T-helper 17 cell (primary cell): Measurements from ENCODE around the gene THOC1. TPM values are rescaled to one million over a fixed set of nuclear protein-coding genes. Genes with fewer than 3 reads are reported as not detected.
"Not testable (repeated sequence)": the region's sequence is repeated elsewhere in the genome, so short reads cannot be mapped to it uniquely, and the experiment has no call there.

Experiments
- ATAC-seq: fragments of 150-1000 bp; cut with Tn5 transposase; 2 replicates; pipeline ENCODE4 v1.10.0; 2021; ENCODE audit warnings: mild to moderate bottlenecking, moderate library complexity
- DNase-seq, 3 donors: peaks; one replicate each; pipeline versions ENCODE4 v3.0.0 to v3.0.0-alpha.2; 2020 to 2021
- H3K9me3 ChIP-seq: one replicate; pipeline ENCODE4 v1.7.0; 2013; ENCODE audit warnings: low read length, mild to moderate bottlenecking; ENCODE audit not compliant: control insufficient read depth, poor library complexity, severe bottlenecking
- H3K27ac Mint-ChIP-seq: one replicate; pipeline ENCODE4 v1.8.0; 2022; ENCODE audit warnings: mild to moderate bottlenecking, moderate library complexity, mixed read lengths
- H3K27me3 Mint-ChIP-seq: one replicate; pipeline ENCODE4 v1.8.0; 2022; ENCODE audit warnings: mixed read lengths
- H3K36me3 Mint-ChIP-seq: one replicate; pipeline ENCODE4 v1.8.0; 2022; ENCODE audit warnings: low read depth, mixed read lengths
- H3K4me1 Mint-ChIP-seq: one replicate; pipeline ENCODE4 v1.8.0; 2022; ENCODE audit warnings: mild to moderate bottlenecking, mixed read lengths
- H3K4me3 Mint-ChIP-seq: one replicate; pipeline ENCODE4 v1.8.0; 2022; ENCODE audit warnings: mild to moderate bottlenecking, moderate library complexity, mixed read lengths
- total RNA-seq, 4 donors: library from RNA in 2 of 4; stranded (reverse) in 2 of 4; gene quantifications; one replicate each; pipeline ENCODE4 v1.2.3 and lab custom pipeline; 2022 to 2026

THOC1 gene
- total RNA-seq, 2 donors from 2014 or later = 83.7 to 90.4 TPM

- no peaks in the 10 kb centered on the region for H3K36me3 Mint-ChIP-seq
- H3K27ac Mint-ChIP-seq = no peak overlapping the region
- no peak for ATAC-seq
- no peak overlapping the region for H3K4me3 Mint-ChIP-seq
- DNase-seq = no peak
- H3K27me3 Mint-ChIP-seq = peaks cover 10% of the 10 kb centered on the region
- no peaks in the 10 kb centered on the region for H3K4me1 Mint-ChIP-seq
- H3K9me3 ChIP-seq = no peaks in the 10 kb centered on the region
Measured at GRCh38 chr18:297936-298335, 30.1 kb upstream of the THOC1 start.

- no peaks in the 10 kb centered on the region for H3K9me3 ChIP-seq
- Mint-ChIP-seq H3K4me3 (no peak overlapping the region), H3K36me3 (no peaks in the 10 kb centered on the region), H3K27me3 (peaks cover 15% of the 10 kb centered on the region), H3K27ac (no peak overlapping the region), H3K4me1 (no peaks in the 10 kb centered on the region)
- no peak for ATAC-seq
- no peak for DNase-seq
Measured at GRCh38 chr18:295756-296490, 28.1 kb upstream of the THOC1 start.

GRCh38 chr18:294566-294965 is 26.7 kb upstream of the THOC1 start:
- Mint-ChIP-seq H3K36me3 (no peaks in the 10 kb centered on the region), H3K27ac (no peak overlapping the region), H3K4me3 (no peak overlapping the region), H3K4me1 (no peaks in the 10 kb centered on the region), H3K27me3 (peaks cover 11% of the 10 kb centered on the region)
- H3K9me3 ChIP-seq = no peaks in the 10 kb centered on the region
- no peak for ATAC-seq
- DNase-seq = no peak

GRCh38 chr18:293536-293935 is 25.7 kb upstream of the THOC1 start:
- Mint-ChIP-seq H3K27me3 (peaks cover 19% of the 10 kb centered on the region), H3K4me3 (no peak overlapping the region), H3K4me1 (no peaks in the 10 kb centered on the region), H3K36me3 (no peaks in the 10 kb centered on the region), H3K27ac (no peak overlapping the region)
- no peak for ATAC-seq
- no peaks in the 10 kb centered on the region for H3K9me3 ChIP-seq
- no peak for DNase-seq

- H3K9me3 ChIP-seq = no peaks in the 10 kb centered on the region
- Mint-ChIP-seq H3K36me3 (no peaks in the 10 kb centered on the region), H3K4me1 (no peaks in the 10 kb centered on the region), H3K27me3 (peaks cover 23% of the 10 kb centered on the region), H3K4me3 (no peak overlapping the region), H3K27ac (no peak overlapping the region)
- ATAC-seq (no peak), DNase-seq (no peak)
Measured at GRCh38 chr18:292271-292670, 24.4 kb upstream of the THOC1 start.

GRCh38 chr18:289970-290369 is 22.1 kb upstream of the THOC1 start:
- not testable (repeated sequence) for H3K4me1 Mint-ChIP-seq, H3K4me3 Mint-ChIP-seq, ATAC-seq, H3K9me3 ChIP-seq, H3K27ac Mint-ChIP-seq, DNase-seq, H3K36me3 Mint-ChIP-seq
- peaks cover 31% of the 10 kb centered on the region for H3K27me3 Mint-ChIP-seq

GRCh38 chr18:289026-289425 is 21.2 kb upstream of the THOC1 start:
- no peak for ATAC-seq
- Mint-ChIP-seq H3K4me1 (peaks cover 4% of the 10 kb centered on the region), H3K36me3 (no peaks in the 10 kb centered on the region), H3K4me3 (no peak overlapping the region), H3K27ac (no peak overlapping the region), H3K27me3 (peaks cover 31% of the 10 kb centered on the region)
- no peak for DNase-seq
- H3K9me3 ChIP-seq = no peaks in the 10 kb centered on the region

GRCh38 chr18:286515-287310 is 18.9 kb upstream of the THOC1 start:
- no peak for ATAC-seq
- Mint-ChIP-seq H3K4me3 (no peak overlapping the region), H3K4me1 (peaks cover 4% of the 10 kb centered on the region), H3K36me3 (no peaks in the 10 kb centered on the region), H3K27ac (no peak overlapping the region), H3K27me3 (peaks cover 33% of the 10 kb centered on the region)
- DNase-seq = no peak
- H3K9me3 ChIP-seq = no peaks in the 10 kb centered on the region

GRCh38 chr18:285817-286216 is 18.0 kb upstream of the THOC1 start:
- H3K9me3 ChIP-seq = no peaks in the 10 kb centered on the region
- Mint-ChIP-seq H3K27me3 (peaks cover 42% of the 10 kb centered on the region), H3K27ac (no peak overlapping the region), H3K36me3 (no peaks in the 10 kb centered on the region), H3K4me1 (peaks cover 4% of the 10 kb centered on the region), H3K4me3 (no peak overlapping the region)
- no peak for ATAC-seq
- no peak for DNase-seq

- DNase-seq (no peak), ATAC-seq (no peak)
- no peaks in the 10 kb centered on the region for H3K36me3 Mint-ChIP-seq
- peak overlapping the region; percentile 49 for H3K27ac Mint-ChIP-seq
- H3K4me1 Mint-ChIP-seq = no peaks in the 10 kb centered on the region
- H3K4me3 Mint-ChIP-seq = peak overlapping the region; percentile 13
- no peaks in the 10 kb centered on the region for H3K9me3 ChIP-seq
- peaks cover 1% of the 10 kb centered on the region for H3K27me3 Mint-ChIP-seq
Measured at GRCh38 chr18:275486-275885, 7.6 kb upstream of the THOC1 start.

GRCh38 chr18:274313-274712 is 6.5 kb upstream of the THOC1 start:
- Mint-ChIP-seq H3K27ac (no peak overlapping the region), H3K27me3 (no peaks in the 10 kb centered on the region), H3K4me3 (no peak overlapping the region), H3K36me3 (no peaks in the 10 kb centered on the region), H3K4me1 (peaks cover 5% of the 10 kb centered on the region)
- DNase-seq = no peak
- H3K9me3 ChIP-seq = no peaks in the 10 kb centered on the region
- no peak for ATAC-seq

GRCh38 chr18:273525-273924 is 5.7 kb upstream of the THOC1 start:
- no peaks in the 10 kb centered on the region for H3K36me3 Mint-ChIP-seq
- DNase-seq (no peak), ATAC-seq (no peak)
- no peak overlapping the region for H3K4me3 Mint-ChIP-seq
- H3K27me3 Mint-ChIP-seq = no peaks in the 10 kb centered on the region
- peaks cover 12% of the 10 kb centered on the region for H3K4me1 Mint-ChIP-seq
- H3K27ac Mint-ChIP-seq = no peak overlapping the region
- H3K9me3 ChIP-seq = no peaks in the 10 kb centered on the region

GRCh38 chr18:272650-273049 is 4.8 kb upstream of the THOC1 start:
- DNase-seq (no peak), ATAC-seq (no peak)
- Mint-ChIP-seq H3K4me3 (no peak overlapping the region), H3K27me3 (no peaks in the 10 kb centered on the region), H3K27ac (no peak overlapping the region), H3K4me1 (peaks cover 18% of the 10 kb centered on the region), H3K36me3 (no peaks in the 10 kb centered on the region)
- no peaks in the 10 kb centered on the region for H3K9me3 ChIP-seq
